Tibial nerve (tissue), 4 donors: ENCODE measurements around the gene INPP5A. TPM values are rescaled to one million over a fixed set of nuclear protein-coding genes. Genes with fewer than 3 reads are reported as not detected.

Experiments
- DNase-seq, 2 donors: peaks; one replicate each; pipeline ENCODE4 v3.0.0-alpha.2; 2019; ENCODE audit warnings: low spot score in 2 of 2
- H3K27ac ChIP-seq, 4 donors: fragments of 200-600 bp; sonication (generic) in 3 of 4; one replicate each; pipeline ENCODE4 v1.5.1; 2017 to 2019; ENCODE audit warnings: mild to moderate bottlenecking in 1 of 4
- H3K27me3 ChIP-seq, 2 donors: fragments of 200-600 bp; sonication (generic) in 1 of 2; one replicate each; pipeline versions ENCODE4 v1.5.1 to v1.6.0; 2017 to 2019
- H3K36me3 ChIP-seq, 3 donors: fragments of 200-600 bp; sonication (generic); one replicate each; pipeline ENCODE4 v1.5.1; 2018 to 2019
- H3K4me1 ChIP-seq, 4 donors: fragments of 200-600 bp; sonication (generic) in 3 of 4; one replicate each; pipeline ENCODE4 v1.5.1; 2017 to 2019
- H3K4me3 ChIP-seq, 4 donors: fragments of 200-600 bp; sonication (generic) in 3 of 4; one replicate each; pipeline ENCODE4 v1.5.1; 2017 to 2019; ENCODE audit warnings: mild to moderate bottlenecking in 1 of 4, moderate library complexity in 1 of 4
- H3K9me3 ChIP-seq, 4 donors: fragments of 200-600 bp; sonication (generic) in 3 of 4; one replicate each; pipeline ENCODE4 v1.5.1; 2017 to 2019
- EP300 ChIP-seq, 2 donors: sonication (generic); formaldehyde crosslinking; IDR thresholded peaks; one replicate each; pipeline ENCODE4 v1.6.1; 2017; ENCODE audit warnings: antibody characterized with exemption in 2 of 2, mild to moderate bottlenecking in 1 of 2
- POLR2A ChIP-seq, 2 donors: fragments of 450-650 bp; IDR thresholded peaks; one replicate each; pipeline ENCODE4 v1.6.1; 2017; ENCODE audit warnings: antibody characterized with exemption in 2 of 2, mild to moderate bottlenecking in 2 of 2, moderate library complexity in 2 of 2
- WGBS, 2 donors: methylation state at CpG; one replicate each; pipeline ENCODE4 v1.1.5; 2018; 5-methylcytosine and 5-hydroxymethylcytosine counted together
- total RNA-seq, 4 donors: library from RNA; depleted of rRNA; stranded (reverse); fragments of >200 nt; gene quantifications; one replicate each; pipeline ENCODE4 v1.1.0, GENCODE V29; 2016
- TF ChIP-seq, protein P1 (sequence below), 5 experiments: fragments of 200-600 bp in 3 of 5; fragments of 450-650 bp in 2 of 5; sonication (generic) in 3 of 5; IDR thresholded peaks; one replicate each; pipeline ENCODE4 v1.5.1; 2016 to 2019; ENCODE audit warnings: antibody characterized with exemption in 5 of 5, mild to moderate bottlenecking in 3 of 5, moderate library complexity in 2 of 5

The INPP5A gene
- total RNA-seq, 4 donors from 2014 or later: 73.8 to 101 (median 86.2) TPM

DNA sequence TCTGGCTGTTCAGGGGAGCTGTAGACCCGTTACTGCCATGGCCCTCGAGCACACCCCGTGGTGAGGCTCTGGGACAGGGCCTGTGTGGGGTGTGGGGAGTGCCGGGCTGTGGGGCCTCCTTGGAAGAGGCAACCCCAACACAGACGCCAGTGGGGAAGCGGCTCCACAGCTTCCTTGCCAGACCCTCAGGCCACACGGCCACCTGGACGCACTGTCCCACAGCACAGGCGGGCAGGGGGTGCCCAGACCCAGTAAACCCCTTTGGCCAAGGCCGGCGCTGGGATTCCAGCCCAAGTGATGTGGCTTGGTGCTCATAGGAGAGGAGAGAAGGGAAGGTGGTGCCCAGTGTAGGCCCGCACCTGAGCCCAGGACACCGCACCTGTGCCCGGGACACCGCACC lies 261.3 kb downstream of the INPP5A start:
- no peaks in the 10 kb centered on the region for H3K36me3 ChIP-seq
- H3K27me3 ChIP-seq: peaks cover 0 to 7% of the 10 kb centered on the region in 2 donors
- DNase-seq: no peak
- no peak overlapping the region for H3K4me3 ChIP-seq
- H3K9me3 ChIP-seq: peaks cover 0 to 12% (median 1%) of the 10 kb centered on the region in 4 donors
- TF ChIP-seq, protein P1, sequence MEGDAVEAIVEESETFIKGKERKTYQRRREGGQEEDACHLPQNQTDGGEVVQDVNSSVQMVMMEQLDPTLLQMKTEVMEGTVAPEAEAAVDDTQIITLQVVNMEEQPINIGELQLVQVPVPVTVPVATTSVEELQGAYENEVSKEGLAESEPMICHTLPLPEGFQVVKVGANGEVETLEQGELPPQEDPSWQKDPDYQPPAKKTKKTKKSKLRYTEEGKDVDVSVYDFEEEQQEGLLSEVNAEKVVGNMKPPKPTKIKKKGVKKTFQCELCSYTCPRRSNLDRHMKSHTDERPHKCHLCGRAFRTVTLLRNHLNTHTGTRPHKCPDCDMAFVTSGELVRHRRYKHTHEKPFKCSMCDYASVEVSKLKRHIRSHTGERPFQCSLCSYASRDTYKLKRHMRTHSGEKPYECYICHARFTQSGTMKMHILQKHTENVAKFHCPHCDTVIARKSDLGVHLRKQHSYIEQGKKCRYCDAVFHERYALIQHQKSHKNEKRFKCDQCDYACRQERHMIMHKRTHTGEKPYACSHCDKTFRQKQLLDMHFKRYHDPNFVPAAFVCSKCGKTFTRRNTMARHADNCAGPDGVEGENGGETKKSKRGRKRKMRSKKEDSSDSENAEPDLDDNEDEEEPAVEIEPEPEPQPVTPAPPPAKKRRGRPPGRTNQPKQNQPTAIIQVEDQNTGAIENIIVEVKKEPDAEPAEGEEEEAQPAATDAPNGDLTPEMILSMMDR (IDR thresholded peaks at IDR 0.05): no peak
- TF ChIP-seq POLR2A (IDR thresholded peaks at IDR 0.05) (no peak), EP300 (IDR thresholded peaks at IDR 0.05) (no peak)
- no peaks in the 10 kb centered on the region for H3K4me1 ChIP-seq
- H3K27ac ChIP-seq: no peak overlapping the region
- 91 to 92% methylated on average over 11 to 15 of the region's 15 CpGs for WGBS, 2 donors

DNA sequence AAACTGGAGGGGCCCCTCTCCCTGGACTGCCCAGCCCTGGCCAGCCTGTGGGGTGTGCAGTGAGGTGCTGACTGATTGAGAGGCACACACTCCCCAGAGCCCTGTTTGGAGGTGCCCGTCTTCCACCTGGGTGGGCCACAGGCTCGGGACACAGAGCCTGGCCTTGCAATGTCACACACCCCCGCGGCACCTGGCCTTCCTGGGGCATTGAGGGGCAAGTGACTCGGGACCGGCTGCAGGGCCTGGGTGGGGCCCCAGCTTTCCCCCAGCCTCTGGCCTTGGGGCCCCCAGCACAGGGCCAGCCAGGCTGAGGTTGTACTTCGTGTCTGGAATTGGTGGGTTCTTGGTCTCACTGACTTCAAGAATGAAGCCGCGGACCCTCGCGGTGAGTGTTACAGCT lies 262.3 kb downstream of the INPP5A start:
- Histone ChIP-seq H3K27ac (no peak overlapping the region), H3K4me3 (no peak overlapping the region), H3K27me3 (peaks cover 0 to 5% of the 10 kb centered on the region in 2 donors), H3K9me3 (peaks cover 0 to 12% (median 1%) of the 10 kb centered on the region in 4 donors), H3K36me3 (no peaks in the 10 kb centered on the region), H3K4me1 (no peaks in the 10 kb centered on the region)
- TF ChIP-seq EP300 (IDR thresholded peaks at IDR 0.05) (no peak), POLR2A (IDR thresholded peaks at IDR 0.05) (no peak)
- TF ChIP-seq, protein P1 (IDR thresholded peaks at IDR 0.05): no peak
- DNase-seq: no peak
- 81 to 83% methylated on average over 6 to 8 of the region's 11 CpGs for WGBS, 2 donors

DNA sequence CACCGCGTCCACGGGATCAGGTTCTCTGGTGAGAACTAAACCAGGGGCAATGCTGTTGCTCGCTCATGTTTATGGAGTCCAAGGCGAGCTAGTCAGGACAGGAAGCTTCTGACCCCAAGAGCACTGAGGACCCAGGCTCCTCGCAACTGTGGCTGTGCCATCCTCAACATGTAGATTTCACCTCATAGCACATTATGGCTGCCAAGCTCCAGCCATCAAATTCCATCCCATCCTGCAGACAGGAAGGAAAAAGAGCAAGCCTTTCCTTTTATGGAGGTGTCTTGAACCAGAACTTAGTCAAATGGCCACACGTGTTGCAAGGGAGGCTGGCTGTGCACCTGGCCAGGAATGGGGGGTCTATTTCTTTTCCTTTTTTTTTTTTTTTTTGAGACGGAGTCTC lies 264.5 kb downstream of the INPP5A start:
- 84 to 87% methylated on average over 8 of the region's 8 CpGs for WGBS, 2 donors
- no peak overlapping the region for H3K4me3 ChIP-seq
- no peaks in the 10 kb centered on the region for H3K36me3 ChIP-seq
- DNase-seq: no peak
- H3K4me1 ChIP-seq: no peaks in the 10 kb centered on the region
- H3K27me3 ChIP-seq: peaks cover 0 to 14% of the 10 kb centered on the region in 2 donors
- peaks cover 0 to 12% (median 1%) of the 10 kb centered on the region in 4 donors for H3K9me3 ChIP-seq
- H3K27ac ChIP-seq: no peak overlapping the region
- TF ChIP-seq EP300 (IDR thresholded peaks at IDR 0.05) (no peak), POLR2A (IDR thresholded peaks at IDR 0.05) (no peak)
- TF ChIP-seq, protein P1 (IDR thresholded peaks at IDR 0.05): no peak

DNA sequence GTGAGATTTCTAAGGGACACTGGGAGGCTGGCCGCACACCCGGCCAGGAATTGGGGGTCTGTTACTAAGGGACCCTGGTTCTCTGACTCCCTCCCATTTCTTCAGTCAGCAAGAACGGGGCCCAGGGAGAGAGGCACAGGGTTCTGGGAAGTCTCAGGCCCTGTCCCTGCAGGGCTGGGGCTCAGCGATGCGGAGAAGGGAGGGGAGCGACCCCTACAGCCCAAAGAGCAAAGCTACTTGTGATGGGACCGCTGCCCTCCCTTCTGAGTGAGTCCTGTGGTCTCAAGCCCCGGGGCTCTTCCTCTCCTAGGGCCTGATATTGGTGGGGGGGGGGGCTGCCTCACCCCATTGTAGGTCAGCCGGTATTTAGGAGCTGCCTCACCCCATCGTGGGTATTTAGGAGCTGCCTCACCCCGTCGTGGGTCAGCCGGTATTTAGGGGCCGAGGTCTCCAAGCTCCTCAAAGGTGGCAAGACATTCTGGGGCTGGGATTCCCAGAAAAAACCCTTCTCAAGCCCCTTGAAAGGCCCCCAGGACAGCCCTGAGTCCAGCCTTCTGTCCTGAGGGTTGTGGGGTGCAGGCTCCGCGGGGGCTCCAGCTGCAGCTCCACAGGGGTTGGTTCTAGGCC lies 265.2 kb downstream of the INPP5A start:
- 73 to 76% methylated on average over 10 to 16 of the region's 16 CpGs for WGBS, 2 donors

More for the DNA sequence above, 265.2 kb downstream of the INPP5A start:
- no peak overlapping the region for H3K27ac ChIP-seq
- TF ChIP-seq EP300 (IDR thresholded peaks at IDR 0.05) (no peak), POLR2A (IDR thresholded peaks at IDR 0.05) (no peak)
- TF ChIP-seq, protein P1 (IDR thresholded peaks at IDR 0.05): no peak
- no peaks in the 10 kb centered on the region for H3K4me1 ChIP-seq
- peaks cover 0 to 14% of the 10 kb centered on the region in 2 donors for H3K27me3 ChIP-seq
- no peak overlapping the region for H3K4me3 ChIP-seq
- no peaks in the 10 kb centered on the region for H3K36me3 ChIP-seq
- no peak for DNase-seq
- H3K9me3 ChIP-seq: peaks cover 0 to 12% (median 1%) of the 10 kb centered on the region in 4 donors
